CD4-positive, alpha-beta T cell treated with Interleukin-2 at 100 ng/mL for 4 hours (primary cell): ENCODE data around the gene RELN.
A peak's percentile ranks its signal among the peaks of the same experiment; 100 is the strongest.

ENCODE experiments used
- DNase-seq: peaks from one replicate; pipeline ENCODE4 v3.0.0-alpha.2; 2020; ENCODE audit warnings: low spot score

The RELN gene

DNA sequence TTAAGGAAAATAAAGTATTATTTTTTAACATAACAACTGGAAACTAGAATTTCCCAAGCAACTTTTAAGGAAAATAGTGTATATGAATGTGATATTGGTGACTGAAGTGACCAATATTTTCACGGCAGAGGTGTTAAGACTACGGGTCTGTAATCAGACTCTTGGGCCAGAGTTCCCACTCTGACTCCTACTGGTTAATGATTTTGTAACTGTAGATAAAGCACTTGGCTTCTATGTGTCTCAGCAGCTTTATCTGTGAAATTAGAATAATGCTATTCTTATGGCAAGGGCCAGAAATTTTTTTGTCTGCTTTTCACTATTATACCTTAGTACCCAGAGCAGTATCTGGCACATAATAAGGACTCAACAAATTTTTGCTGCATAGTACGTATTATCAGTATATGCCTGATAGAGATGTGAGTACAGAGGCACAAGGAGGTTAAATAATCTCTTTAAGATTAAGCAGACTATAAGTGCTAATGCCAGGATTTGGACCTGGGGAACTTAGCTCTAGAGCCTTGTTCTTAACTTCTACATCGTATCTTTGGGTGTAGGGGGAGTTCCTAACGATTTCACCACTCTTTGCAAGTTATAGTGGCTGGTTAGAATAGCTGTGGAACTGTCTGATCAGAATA, 357.3 kb downstream of the RELN start:
- no peak for DNase-seq

DNA sequence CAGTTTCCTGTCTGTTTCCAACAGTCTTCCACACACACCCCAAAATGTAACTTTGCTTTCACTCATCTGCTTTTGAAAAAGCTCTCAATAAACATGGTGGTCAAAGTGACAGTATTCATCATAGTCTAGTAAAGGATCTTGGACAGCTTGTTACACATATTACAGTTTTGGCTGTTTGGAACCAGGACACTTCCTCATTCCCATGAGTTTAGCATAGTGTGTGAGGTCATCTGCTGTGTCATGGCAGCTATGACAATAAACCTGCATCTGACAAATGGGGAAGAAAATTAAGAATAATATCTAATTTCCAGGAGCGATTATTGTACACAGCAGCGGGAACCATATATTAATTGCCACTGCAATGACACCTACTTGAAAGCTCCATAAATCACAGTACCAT, 359.1 kb downstream of the RELN start:
- DNase-seq = no peak

DNA sequence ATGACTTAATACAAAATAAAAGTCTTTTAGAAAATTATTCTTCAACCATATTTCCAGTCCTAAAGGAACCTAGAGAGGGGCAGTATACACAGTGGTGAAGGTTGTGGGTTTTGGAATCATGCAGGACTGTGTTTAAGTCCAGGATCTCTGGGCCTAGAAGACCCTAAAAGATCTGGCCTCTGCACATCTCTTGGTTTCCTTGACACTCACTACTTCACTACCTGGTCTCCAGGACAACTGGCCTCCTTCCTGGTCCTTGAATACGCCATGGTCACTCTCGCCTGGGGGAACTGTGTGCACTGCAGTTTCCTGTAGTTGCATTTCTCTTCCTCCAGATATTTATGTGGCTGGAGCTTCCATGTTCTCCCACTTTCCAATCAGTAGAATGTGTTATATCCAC, 360.7 kb downstream of the RELN start:
- no peak for DNase-seq

GRCh38 chr7:103626776-103627175, 362.7 kb downstream of the RELN start:
- no peak for DNase-seq

DNA sequence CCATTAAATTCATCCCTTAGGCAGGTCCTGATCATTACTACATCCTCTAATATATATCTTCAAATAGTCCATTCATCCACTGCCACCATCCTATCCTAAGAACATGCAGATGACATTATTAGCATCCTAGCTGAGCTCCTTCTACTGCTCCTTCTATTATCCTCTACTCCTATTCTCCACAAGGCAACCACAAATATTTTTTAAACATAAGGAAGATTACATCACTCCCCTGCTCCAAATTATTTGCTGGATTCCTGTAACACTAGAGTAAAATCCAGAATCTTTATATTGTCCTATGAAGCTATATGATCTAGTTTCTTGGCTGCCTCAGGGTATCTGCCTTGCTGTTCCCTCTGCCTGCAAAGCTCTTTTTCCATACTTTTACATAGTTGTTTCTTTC, 367.2 kb downstream of the RELN start:
- DNase-seq = no peak

- no peak for DNase-seq
Observed at GRCh38 chr7:103613655-103614642, 375.5 kb downstream of the RELN start.

- DNase-seq = no peak
Observed at GRCh38 chr7:103609778-103610177, 379.7 kb downstream of the RELN start.

- no peak for DNase-seq
Observed at GRCh38 chr7:103605640-103606039, 383.8 kb downstream of the RELN start.

- no peak for DNase-seq
Observed at GRCh38 chr7:103598326-103598905, 391.0 kb downstream of the RELN start.

GRCh38 chr7:103597606-103598005, 391.9 kb downstream of the RELN start:
- DNase-seq = no peak

- DNase-seq = no peak
Observed at GRCh38 chr7:103594186-103594585, 395.3 kb downstream of the RELN start.

GRCh38 chr7:103593691-103594090, 395.8 kb downstream of the RELN start:
- DNase-seq = no peak

DNA sequence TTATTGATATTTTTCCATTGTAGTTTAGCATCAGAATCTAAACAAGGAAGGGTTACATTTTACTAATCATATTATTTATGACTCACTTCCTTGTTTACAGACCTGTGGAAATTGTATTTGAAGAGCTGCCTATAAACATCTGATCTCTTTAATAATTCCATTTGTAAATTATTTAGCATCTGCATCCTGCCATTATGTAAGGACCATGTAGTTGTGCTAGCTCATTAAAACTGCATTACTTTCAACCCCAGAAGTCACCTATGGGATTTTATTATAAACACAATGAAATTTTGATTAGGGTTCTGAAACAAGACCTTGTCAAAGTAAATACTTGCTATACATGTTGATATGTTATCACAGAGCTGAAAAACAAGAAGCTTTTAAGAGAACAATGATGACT, 396.6 kb downstream of the RELN start:
- no peak for DNase-seq

DNA sequence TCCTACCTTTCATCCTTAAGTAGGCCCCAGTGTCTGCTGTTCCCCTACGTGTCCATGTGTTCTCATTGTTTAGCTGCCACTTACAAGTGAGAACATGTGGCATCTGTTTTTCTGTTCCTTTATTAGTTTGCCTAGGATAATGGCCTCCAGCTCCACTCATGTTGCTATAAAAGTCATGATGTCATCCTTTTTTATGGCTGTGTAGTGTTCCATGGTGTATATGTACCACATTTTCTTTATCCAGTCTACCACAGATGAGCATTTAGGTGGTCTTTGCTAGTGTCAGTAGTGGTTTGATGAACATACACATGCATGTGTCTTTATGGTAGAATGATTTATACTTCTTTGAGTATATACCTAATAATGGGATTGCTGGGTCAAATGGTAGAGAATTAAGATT, 397.3 kb downstream of the RELN start:
- no peak for DNase-seq

DNA sequence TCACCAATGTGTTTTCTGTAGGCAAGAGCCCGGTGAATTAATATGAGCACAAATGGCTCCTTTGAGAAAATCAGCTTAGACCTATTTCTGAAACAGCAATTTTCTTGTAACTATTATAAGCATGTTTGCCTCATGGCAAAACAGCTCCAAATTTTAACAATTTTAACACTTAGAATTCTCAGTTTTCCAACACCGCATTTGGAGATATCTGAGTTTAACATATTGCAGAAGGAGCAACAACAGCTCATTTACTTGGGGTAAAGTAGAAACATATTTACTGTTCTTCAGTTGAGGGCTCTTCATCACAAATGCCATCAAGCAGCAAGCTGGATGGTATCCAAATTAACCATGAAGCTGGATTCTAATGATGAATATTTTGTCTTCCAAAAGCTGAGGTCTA, 409.4 kb downstream of the RELN start:
- DNase-seq = no peak

- DNase-seq = no peak
Observed at GRCh38 chr7:103577059-103577458, 412.4 kb downstream of the RELN start.

GRCh38 chr7:103576641-103577040, 412.8 kb downstream of the RELN start:
- no peak for DNase-seq

DNA sequence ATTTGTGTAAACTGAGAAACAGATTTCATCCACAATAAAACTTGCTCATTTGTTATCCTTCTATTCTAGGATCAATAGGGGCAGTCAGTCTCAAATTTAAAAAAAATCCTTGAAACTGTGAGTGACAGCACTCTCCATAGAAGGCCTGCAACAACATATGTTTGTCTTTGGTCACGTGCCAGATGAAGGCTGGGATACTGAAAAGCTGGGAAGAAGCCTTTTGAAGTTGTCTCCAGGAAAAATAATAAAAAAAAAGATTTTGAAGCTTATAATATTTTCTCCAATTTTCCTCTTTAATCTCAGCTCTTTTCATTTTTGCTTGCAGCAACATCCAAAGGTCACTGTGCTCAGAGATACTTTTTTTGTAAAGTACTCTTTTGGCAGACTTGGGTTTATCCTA, 414.9 kb downstream of the RELN start:
- no peak for DNase-seq

GRCh38 chr7:103573479-103574058, 415.9 kb downstream of the RELN start:
- DNase-seq = peak; percentile 35

DNA sequence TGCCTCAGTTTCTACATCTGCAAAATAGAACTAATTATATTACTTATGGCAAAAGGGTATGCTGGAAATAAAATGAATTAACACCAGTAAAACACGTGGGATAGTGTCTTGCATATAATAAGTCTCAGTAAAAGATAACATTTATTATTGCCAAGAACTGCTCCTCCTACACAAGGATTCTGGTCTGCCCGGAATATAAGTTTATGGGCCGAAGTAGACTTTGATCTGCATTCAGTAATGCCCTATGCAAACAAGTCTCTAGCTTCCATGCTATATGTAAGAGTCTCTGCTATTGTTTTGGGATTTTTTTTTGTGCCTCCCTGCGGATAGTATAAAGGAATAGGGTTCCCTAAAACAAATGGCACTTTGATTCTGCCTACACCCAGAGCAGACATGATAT, 417.9 kb downstream of the RELN start:
- no peak for DNase-seq

DNA sequence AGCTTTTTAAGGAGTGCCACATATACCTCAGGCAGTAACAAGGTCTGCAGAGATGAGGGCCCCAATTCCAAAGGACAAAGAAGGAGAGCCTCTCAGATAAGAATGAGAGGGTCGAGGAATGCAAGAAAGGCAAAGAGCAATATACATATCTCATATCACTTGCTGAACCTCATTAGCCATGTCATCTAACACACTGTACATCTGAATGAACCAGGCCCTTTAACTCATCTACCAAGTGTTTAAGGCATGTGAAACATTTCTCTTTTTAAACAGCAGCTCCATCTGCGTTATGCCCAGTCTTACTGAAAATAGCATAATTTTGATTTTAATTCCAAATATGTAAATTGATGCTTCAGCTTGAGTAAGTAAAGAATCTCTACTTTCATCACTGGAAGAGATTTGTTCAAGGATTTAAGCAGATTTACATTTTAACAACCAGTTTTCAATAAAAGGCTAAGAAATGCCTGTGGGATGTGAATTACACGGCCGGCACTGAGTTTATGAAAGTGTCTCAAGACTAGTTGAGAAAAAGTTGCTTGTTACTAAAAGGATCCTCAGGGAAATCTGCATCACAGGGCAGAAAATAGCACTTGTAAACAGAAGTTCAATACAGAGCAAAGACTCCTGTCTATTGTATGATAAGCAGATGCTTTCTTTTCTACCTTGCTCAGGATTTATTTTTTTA, 419.7 kb downstream of the RELN start:
- no peak for DNase-seq

- DNase-seq = no peak
Observed at GRCh38 chr7:103564416-103564815, 425.0 kb downstream of the RELN start.
